ENCODE data around the gene LAMTOR1.
A peak's percentile ranks its signal among the peaks of the same experiment; 100 is the strongest.

Gene LAMTOR1

GRCh38 chr11:72111300-72112142 is 8.4 kb upstream of the LAMTOR1 start:
- DNase-seq (ENCODE audit: low read depth, low spot score): no peak
- TF ChIP-seq CTCF (IDR thresholded peaks at IDR 0.05; ENCODE audit: low read depth, low read length): no peak
- in situ Hi-C loops (cut with HindIII; ENCODE audit: low sequenced_read_pairs): no loop called here
- H3K4me3 ChIP-seq (ENCODE audit: low read depth, low read length): peak overlapping the region; percentile 86

- DNase-seq (ENCODE audit: low read depth, low spot score): no peak
- H3K4me3 ChIP-seq (ENCODE audit: low read depth, low read length): no peak within 1 kb of the TSS
- in situ Hi-C loops (cut with HindIII; ENCODE audit: low sequenced_read_pairs): no loop called here
- no peak for TF ChIP-seq CTCF (IDR thresholded peaks at IDR 0.05; ENCODE audit: low read depth, low read length)
Measured at GRCh38 chr11:72105888-72106287, 2.8 kb upstream of the LAMTOR1 start, which contains the start of gene TOMT. TSS of gene TOMT (plus strand) at chr11:72105924. CDS start at chr11:72105952, 28 bp downstream.

GRCh38 chr11:72103754-72104167 is 664 bp upstream of the LAMTOR1 start:
- in situ Hi-C loops (cut with HindIII; ENCODE audit: low sequenced_read_pairs): no loop called here
- TF ChIP-seq CTCF (IDR thresholded peaks at IDR 0.05; ENCODE audit: low read depth, low read length): no peak
- peak overlapping the region; percentile 25 for H3K4me3 ChIP-seq (ENCODE audit: low read depth, low read length)
- no peak for DNase-seq (ENCODE audit: low read depth, low spot score)

- peak overlapping the region; percentile 96 for H3K4me3 ChIP-seq (ENCODE audit: low read depth, low read length)
- no peak for TF ChIP-seq CTCF (IDR thresholded peaks at IDR 0.05; ENCODE audit: low read depth, low read length)
- no peak for DNase-seq (ENCODE audit: low read depth, low spot score)
- in situ Hi-C loops (cut with HindIII; ENCODE audit: low sequenced_read_pairs): no loop called here
Measured at GRCh38 chr11:72102631-72102945, 509 bp downstream of the LAMTOR1 start.

- DNase-seq (ENCODE audit: low read depth, low spot score): no peak
- H3K4me3 ChIP-seq (ENCODE audit: low read depth, low read length): peak overlapping the region; percentile 96
- in situ Hi-C loops (cut with HindIII; ENCODE audit: low sequenced_read_pairs): no loop called here
- no peak for TF ChIP-seq CTCF (IDR thresholded peaks at IDR 0.05; ENCODE audit: low read depth, low read length)
Measured at GRCh38 chr11:72102162-72102561, 935 bp downstream of the LAMTOR1 start.

- H3K4me3 ChIP-seq (ENCODE audit: low read depth, low read length): no peak overlapping the region
- no peak for TF ChIP-seq CTCF (IDR thresholded peaks at IDR 0.05; ENCODE audit: low read depth, low read length)
- DNase-seq (ENCODE audit: low read depth, low spot score): no peak
- in situ Hi-C loops (cut with HindIII; ENCODE audit: low sequenced_read_pairs): no loop called here
Measured at GRCh38 chr11:72100462-72100861, 2.6 kb downstream of the LAMTOR1 start.

All from astrocyte of the spinal cord (primary cell).